Panc1 (cell line): ENCODE results near the gene HCN2.

ENCODE experiments used
- CTCF ChIP-seq: fragments of 450-650 bp; IDR thresholded peaks from 2 replicates; pipeline ENCODE4 v1.5.1; 2017; ENCODE audit warnings: mild to moderate bottlenecking
- POLR2AphosphoS5 ChIP-seq: IDR thresholded peaks from 2 replicates; pipeline ENCODE4 v1.6.1; 2012; ENCODE audit warnings: mild to moderate bottlenecking, low read depth, low read length, moderate library complexity

- TF ChIP-seq CTCF (no peak), POLR2AphosphoS5 (no peak)
Measured at GRCh38 chr19:619286-620002, 29.8 kb downstream of the HCN2 start.
